ENCODE results near the gene RALGAPA2.

DNA sequence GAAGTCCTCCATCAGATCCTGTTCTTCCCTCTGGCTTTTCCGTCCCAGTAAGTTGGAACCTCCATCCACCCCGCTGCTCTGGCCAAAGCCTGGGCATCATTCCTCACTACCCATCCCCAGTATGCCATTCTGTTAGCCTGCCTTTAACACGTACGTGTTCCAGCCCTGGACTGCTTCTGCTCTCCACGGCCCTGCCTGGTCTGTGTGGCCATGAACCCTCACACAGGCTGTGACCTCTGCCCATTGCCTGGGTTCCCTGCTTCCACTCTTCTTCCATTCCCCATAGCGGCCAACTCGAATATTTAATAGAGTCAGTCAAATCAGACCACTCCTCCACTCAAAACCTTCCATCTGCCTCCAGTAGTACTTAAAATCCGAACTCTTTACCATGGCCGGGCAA is 29.4 kb downstream of the RALGAPA2 start:
- TF ChIP-seq, protein P1, sequence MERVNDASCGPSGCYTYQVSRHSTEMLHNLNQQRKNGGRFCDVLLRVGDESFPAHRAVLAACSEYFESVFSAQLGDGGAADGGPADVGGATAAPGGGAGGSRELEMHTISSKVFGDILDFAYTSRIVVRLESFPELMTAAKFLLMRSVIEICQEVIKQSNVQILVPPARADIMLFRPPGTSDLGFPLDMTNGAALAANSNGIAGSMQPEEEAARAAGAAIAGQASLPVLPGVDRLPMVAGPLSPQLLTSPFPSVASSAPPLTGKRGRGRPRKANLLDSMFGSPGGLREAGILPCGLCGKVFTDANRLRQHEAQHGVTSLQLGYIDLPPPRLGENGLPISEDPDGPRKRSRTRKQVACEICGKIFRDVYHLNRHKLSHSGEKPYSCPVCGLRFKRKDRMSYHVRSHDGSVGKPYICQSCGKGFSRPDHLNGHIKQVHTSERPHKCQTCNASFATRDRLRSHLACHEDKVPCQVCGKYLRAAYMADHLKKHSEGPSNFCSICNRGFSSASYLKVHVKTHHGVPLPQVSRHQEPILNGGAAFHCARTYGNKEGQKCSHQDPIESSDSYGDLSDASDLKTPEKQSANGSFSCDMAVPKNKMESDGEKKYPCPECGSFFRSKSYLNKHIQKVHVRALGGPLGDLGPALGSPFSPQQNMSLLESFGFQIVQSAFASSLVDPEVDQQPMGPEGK (CRISPR knock-in tag; IDR thresholded peaks at IDR 0.05; ENCODE audit: borderline replicate concordance), result no peak
- no peak for TF ChIP-seq ARNTL (CRISPR knock-in tag; IDR thresholded peaks at IDR 0.05; ENCODE audit: borderline replicate concordance, low read depth)
- TF ChIP-seq, protein P2, sequence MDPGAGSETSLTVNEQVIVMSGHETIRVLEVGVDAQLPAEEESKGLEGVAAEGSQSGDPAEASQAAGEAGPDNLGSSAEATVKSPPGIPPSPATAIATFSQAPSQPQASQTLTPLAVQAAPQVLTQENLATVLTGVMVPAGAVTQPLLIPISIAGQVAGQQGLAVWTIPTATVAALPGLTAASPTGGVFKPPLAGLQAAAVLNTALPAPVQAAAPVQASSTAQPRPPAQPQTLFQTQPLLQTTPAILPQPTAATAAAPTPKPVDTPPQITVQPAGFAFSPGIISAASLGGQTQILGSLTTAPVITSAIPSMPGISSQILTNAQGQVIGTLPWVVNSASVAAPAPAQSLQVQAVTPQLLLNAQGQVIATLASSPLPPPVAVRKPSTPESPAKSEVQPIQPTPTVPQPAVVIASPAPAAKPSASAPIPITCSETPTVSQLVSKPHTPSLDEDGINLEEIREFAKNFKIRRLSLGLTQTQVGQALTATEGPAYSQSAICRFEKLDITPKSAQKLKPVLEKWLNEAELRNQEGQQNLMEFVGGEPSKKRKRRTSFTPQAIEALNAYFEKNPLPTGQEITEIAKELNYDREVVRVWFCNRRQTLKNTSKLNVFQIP (CRISPR knock-in tag; IDR thresholded peaks at IDR 0.05; ENCODE audit: borderline replicate concordance, low read depth), result no peak
- TF ChIP-seq TOX (CRISPR knock-in tag; IDR thresholded peaks at IDR 0.05; ENCODE audit: borderline replicate concordance), result no peak
- TF ChIP-seq SNAI2 (CRISPR knock-in tag; IDR thresholded peaks at IDR 0.05), result no peak
- TF ChIP-seq BACH2 (CRISPR knock-in tag; IDR thresholded peaks at IDR 0.05; ENCODE audit: borderline replicate concordance), result no peak
- TF ChIP-seq OSR1 (CRISPR knock-in tag; IDR thresholded peaks at IDR 0.05), result no peak
- no peak for TF ChIP-seq GLIS3 (CRISPR knock-in tag; IDR thresholded peaks at IDR 0.05)
